ENCODE measurements around the gene ZNF532.
"Not testable (repeated sequence)": the region's sequence is repeated elsewhere in the genome, so short reads cannot be mapped to it uniquely, and the experiment has no call there.

Gene ZNF532

DNA sequence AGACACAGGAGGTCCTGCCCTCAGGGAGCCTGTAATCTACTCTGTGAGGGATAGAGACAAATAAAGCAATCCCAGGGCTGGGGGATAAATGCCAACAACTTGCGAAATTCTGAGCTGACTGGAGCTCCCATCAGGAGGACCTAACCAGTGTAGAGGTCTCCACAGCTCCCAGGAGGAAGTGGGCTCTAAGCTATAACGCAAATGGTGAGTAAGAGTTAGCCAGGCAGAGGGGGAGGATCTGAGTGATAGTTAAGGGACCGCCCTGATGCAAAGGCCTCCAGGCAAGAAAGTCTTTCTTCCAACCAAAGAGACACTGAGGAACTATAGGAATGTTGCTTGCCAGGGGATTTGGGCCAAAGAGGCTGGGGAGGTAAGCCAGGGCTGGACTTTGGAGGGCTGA is 16.0 kb upstream of the ZNF532 start:
- DNase-seq = no peak

DNA sequence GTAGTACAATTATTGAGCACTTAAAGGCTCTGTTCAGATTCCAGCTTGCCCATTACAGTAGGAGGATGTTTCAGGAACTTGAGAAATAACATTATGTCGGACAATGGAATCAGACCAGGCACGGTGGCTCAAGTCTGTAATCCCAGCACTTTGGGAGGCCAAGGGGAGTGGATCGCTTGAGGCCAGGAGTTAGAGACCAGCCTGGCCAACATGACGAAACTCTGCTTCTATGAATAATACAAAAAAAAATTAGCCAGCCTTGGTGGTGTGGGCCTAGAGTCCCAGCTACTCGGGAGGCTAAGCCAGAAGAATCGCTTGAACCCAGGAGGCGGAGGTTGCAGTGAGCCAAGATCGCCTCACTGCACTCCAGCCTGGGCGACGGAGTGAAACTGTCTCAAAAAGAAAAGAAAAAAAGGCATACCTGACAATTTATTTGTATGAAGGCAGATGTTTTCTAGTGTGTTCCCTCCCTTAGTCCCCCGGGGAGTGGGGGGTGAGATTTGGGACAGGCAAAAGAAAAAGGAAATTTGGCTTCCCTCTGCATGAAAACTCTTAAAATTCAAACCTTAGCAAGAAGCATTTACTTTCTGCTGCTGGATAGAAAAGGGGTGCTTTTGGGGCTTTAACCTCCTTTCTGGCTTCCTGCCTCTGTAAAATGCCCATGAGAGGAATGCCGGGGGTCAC is 13.7 kb upstream of the ZNF532 start:
- DNase-seq = no peak

DNA sequence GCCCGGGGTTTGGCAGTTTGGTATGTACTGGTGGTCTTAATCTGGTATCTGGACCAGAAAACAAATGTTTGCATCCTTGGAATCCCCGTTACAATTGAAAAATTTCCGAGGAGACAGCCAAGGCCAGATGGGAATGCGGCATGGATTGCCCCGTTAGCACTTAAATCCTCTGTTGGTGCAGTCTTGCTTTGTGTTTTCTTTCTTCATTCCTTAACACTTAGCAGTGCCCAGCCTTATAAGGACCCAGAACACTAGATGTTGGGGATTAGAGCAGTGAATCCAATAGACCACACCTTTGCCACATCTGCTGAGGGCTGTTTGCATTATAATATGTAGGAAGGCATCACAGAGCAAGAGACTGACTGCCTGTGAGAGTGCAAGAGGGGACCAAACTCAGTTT is 12.8 kb upstream of the ZNF532 start:
- DNase-seq = no peak

DNA sequence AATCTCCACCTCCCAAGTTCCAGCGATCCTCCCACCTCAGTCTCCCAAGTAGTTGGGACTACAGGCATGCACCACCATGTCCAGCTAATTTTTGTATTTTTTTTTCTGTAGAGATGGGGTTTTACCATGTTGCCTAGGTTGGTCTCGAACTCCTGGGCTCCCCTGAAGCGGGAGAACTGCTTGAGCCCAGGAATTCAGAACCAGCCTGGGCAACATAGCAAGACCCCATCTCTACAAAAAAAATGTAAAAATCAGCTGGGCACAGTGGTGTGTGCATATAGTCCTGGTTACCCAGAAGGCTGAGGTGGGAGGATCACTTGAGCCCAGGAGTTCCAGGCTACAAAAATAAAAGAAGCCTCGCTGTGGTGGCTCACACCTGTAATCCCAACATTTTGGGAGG is 12.0 kb upstream of the ZNF532 start:
- no peak for DNase-seq

DNA sequence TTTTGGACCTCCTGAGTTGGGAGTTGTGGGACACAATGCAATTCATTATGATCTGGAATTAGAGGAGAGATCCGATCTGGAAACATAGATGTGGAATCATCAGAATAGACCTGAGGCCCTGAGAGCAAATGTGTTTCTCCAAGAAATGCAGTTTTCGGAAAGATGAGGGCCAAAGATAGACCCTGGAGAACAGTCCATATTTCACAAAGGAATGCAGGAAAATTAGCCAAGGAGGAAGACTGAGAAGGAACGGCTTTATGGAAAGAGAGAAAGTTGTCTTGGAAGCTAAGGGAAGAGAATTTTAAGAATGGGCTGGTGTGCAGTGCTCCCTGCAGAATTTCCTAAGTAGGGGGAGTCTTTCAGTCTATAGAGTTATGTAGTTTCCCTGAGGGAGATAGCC is 11.1 kb upstream of the ZNF532 start:
- no peak for DNase-seq

DNA sequence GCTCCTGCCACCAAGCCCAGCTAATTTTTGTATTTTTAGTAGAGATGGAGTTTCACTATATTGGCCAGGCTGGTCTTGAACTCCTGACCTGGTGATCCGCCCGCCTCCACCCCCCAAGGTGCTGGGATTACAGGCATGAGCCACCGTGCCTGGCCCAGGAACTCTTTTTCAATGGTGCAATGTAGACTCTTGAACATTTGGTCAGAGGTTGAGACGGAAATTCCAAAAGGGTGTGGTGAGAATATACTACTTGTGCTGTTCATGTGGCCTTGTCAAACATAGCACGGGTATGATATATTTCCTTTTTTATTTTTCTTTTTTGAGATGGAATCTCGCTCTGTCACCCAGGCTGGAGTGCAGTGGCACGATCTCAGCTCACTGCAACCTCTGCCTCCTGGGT is 9.2 kb upstream of the ZNF532 start:
- DNase-seq = not testable (repeated sequence)

DNA sequence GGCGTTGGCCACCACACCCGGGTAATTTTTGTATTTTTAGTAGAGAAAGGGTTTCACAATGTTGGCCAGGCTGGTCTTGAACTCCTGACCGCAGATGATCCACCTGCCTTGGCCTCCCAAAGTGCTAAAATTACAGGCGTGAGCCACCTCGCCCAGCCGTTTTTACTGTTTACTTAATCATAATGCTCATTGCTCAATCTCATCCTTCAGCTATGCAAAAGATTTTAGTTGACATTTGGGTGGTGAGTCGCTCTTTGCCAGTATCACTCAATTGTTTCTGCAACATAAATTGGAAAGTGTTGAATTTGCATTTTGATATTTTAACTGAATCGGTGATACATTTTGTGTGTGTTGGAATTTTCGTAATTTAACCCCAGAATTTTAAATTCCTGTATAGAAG is 7.8 kb upstream of the ZNF532 start:
- DNase-seq = no peak

DNA sequence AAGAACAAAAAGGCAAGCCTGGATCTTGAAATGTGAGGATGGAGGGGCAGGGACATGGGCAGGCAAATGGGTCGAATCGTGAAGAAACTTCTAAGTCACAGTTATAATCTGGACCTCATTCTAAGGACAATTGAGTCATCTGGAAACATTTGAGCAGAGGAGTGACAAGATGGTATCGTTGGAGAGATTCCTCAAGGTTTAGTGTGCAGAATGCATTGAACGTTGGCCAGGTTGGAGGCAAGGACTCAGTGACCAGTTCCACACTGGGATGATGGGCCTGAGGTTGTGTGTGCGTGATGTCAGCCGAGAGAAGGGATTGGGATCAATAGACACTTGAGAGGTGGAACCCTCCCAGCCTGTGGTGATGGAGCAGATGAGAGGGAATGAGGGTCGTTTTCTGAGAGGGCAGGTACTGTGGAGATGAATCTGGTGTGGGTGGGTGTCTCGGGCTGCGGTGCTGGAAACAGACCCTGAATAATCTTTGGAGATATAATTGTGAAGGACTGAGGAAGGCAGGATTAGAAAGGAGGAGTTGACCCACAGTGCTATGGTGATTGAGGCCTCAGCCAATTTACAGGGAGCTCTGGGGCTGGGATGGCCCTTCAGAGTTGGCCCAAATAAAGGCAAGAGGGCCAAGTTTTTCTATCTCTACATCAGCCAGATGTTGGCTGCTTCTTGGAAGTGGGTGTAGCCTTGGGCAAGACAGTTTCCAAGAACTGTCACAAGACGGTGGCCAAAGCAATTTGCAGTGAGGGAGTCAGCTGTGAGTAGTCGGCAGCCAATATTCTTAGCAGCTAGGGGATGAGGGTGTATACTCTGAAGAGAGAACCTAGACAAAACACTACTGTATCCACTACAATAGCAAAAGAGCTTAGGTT is 5.8 kb upstream of the ZNF532 start:
- DNase-seq = no peak

DNA sequence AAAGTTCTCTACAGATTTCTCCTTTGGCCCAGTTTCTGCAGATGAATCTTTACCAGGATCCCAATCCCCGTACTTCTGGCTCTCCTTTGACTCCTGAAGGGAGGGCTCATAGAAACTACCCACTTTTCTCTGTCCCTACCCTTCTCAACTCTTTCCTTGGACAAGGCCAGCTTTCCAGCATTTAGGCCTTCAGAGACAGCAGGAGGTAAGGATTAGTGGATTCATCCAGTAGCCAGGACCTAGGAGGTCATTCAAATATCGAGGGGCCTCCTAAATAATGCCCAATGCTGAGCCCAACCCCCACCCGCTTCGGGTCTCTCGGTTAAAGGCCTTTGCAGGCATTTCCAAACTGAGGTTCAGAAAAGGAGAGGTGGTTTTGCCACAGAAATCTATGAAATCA is 4.8 kb upstream of the ZNF532 start:
- no peak for DNase-seq

DNA sequence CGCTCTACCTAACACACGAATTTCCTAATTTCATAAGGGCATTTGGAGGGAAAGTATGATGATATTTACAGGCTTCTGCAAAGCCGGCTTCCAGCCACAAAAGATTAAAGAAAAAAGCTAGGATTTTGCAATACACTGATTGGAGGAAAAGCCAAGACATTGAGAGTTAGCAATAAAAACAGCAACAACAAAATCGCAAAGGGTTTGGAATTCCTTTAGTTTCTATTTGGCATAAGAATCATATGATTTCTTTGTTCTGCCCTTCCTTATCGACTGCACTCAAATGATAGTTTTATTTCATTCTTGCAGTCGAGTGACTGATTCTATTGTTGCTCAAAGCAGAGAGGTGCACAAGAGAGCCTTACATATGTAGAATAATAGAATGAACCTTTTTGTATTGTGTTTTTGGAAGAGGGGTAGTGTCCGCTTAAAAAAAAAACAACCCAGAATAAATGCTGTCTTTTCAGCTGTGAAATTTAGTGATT is 3.9 kb upstream of the ZNF532 start:
- DNase-seq = no peak

DNA sequence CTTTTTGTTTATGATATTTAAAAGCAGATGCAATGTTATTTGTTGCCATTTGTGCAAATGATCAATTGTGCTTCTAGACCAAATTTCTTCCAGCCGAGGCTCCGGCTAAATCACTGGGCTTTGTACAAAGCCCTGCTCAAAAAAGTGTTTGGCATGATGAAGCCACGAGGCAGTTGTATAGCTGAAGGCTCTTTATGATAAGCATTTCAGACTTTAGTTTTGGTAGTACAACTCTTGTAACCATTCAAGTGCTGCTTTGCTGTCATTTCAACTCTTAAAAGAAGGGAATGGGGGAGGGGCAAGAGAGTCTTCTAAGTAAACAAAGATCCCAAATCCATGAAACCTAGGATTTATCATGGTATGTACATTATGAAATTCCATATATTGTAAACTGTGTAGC is 3.3 kb upstream of the ZNF532 start:
- peak; percentile 10 for DNase-seq

DNA sequence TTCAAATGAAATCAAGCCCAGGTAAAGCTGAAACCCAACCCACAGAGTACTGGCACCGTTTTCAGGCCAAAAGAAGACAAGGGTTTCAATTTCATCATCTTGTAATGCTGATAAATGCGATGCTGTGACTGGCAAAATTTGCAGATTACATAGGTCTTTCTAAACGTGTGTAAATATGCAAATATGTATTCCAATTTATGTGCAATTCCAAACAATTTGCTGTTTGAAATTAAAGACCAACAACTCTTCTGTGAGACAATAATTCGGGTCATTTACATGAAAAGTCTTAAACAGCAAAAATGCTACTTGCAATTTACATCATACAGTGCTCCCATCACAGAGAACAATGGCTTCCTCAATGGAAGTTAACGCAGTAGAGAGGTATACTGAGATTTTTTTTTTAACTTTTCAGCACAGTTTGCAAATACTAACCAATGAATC is 2.8 kb upstream of the ZNF532 start:
- no peak for DNase-seq

DNA sequence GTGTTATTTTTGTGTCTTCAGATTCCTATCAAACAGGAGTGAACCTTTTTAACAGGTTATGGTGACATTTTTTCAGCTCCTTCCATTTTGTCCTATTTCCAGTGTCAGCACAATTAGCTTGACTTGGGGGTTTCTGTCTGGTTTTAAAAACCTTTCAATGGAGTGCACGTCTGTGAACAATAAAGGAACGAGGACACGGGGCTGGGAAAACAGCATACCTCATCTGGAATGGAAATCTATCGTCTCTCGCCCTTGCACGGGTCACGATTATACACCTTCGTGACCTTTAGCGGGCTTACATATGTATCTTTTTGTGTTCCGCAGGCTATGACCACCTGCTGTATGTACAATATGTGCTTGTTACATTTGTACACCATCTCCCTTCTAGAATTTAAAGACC is 2.3 kb upstream of the ZNF532 start:
- no peak for DNase-seq

DNA sequence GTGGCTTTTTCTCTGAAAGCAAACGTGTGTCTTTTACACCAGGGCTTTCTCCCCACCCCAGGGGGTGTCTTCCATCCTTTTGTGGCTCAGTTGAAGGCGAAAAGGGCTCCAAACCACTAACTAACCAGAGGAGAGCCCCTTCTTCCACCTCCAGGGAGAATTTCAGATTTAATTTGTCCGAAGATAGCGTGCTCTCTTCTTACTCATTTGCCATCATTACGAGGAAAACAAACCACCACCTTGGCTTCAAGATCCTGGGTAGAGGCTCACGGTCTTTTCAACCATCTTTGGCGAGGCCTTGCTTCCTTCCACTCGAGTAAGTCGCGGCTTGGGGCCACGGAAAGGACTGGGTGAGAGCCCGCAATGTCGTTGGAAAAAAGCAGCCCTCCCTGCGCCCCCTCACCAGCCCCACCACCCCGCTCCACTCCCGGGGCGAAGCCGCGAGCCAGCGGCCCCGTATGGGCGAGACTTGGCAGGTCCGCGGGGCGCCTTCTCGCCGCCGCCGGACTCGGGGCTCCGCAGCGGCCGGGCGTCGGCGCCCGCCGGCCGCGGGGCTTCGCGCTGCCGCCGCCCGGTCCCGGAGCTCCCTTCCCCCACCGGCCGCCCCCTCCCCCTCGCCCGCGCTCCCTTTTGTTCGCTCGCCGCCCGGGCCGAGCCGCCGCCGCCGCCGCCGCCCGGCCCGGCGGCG is 1.7 kb upstream of the ZNF532 start:
- DNase-seq = peak; percentile 20

DNA sequence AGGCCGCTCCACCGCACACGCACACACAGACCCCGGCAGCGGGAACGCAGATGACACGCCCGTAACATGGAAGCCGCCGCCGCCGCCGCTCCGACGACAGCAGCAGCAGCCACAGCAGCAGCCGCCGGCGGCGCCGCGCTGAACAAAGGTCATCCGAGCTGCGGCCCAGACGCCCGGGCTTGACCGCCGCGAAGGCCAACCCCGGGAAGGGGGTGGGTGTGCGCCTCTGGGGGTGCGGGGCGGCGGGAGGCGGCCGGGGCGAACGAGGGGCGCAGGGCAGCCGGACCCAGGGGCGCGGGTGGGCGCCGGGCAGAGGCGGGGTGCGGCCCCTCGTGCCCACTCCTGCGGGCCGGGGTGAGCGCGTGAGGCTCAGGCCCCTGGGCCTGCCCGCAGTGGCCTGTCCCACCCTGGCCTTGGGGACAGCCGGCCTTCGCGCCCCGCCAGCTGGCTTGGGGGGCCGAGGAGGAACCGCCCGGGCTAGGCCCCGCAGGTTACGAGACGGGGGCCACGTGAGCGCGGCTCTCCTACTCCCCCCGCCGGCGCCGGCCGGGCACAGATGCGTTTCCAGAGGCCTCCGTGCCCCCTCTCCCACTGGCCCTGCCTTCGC is 1.0 kb upstream of the ZNF532 start:
- DNase-seq = no peak

DNA sequence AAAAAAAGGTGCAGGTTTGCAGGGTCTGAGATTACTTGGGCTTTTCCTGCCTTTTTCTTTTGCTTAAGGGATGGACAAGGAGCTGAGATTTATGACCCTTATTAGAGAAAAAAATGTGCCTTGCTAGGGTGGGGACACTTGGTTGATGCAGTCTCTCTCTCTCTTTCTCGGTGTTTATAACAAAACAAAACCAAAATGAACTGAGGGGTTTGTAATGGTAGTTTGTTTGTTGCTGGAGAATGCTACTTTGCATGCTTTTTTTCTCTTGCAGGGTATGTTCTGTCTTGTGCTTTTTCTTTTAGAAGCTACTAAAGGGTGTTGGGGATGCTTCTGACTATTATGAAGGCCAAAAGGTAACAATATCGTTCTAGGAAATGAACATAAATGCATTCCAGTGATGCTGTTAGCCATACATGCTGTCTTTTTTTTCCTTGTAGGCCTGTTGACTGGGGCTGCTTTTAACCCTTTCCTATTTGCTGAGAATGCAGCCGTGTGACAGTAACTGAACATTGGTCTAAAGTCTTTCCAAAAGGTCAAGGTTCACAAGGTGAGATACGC is 435 bp downstream of the ZNF532 start:
- no peak for DNase-seq

DNA sequence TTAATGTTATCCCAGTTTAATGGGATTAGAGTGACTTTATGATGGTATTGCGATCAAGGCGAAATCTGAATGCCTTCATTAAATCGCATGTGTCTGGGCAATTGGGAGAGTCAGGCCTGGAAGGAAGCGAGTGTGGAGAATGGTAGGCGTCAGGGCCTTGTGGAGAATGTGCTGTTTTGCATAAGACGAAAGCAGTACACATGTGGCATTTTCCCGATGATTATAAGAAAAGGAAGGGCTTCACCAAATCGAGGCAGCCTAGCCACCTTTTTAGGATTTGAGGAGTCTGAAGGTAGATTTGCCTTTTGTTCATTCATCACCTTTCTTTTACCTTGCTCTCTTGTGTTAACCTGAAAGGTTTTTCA is 1.0 kb downstream of the ZNF532 start:
- DNase-seq = no peak

DNA sequence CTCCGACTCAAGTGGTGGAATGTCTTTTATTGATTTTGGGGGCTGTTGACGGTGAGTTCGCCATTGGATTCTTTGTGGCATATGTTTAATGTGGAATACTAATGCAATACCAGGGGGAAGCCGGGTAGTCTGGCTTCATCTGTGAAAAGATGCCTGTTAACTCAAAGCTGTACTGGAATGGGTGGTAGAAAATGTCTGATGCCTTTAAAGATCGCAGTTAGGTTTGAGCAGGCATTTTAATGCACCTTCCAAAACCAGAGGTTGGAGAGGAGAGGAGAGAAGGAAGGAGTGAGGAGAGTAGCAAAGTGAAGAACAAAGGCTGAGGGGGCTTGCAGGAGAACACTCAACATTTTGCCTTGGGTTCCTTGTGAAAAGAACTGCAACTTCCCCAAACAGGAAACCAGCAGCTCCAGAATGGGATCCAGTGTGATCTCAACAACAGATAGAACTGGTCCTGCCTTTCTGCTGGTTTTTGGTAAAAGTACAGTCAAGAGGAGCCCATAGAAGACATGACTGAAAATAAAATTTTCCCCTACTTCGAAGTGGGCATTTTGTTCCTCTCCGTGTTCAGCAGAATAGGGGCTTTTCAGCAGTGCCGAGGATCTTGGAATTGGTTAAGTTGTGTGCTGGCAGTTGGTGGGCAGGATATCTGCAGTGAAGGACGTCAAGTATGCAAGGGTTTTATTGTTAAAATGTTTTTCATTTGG is 1.5 kb downstream of the ZNF532 start:
- DNase-seq = no peak

DNA sequence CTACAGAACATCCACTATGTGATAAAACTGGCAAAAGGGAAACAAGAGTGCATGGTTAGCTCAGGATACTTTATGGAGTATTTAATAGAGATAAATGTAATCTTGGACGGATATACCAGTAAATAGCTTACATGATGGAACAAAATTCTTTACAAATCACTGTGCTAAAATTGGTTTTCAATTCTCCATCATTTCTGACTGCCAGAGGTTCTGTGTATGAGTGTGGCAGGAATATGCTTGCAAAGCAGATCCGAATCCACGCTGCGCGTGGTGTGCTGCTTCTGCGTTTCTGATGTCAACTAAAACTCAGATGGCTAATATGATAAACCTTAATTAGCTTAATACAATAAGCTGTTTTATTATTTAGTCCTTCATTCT is 2.1 kb downstream of the ZNF532 start:
- no peak for DNase-seq

DNA sequence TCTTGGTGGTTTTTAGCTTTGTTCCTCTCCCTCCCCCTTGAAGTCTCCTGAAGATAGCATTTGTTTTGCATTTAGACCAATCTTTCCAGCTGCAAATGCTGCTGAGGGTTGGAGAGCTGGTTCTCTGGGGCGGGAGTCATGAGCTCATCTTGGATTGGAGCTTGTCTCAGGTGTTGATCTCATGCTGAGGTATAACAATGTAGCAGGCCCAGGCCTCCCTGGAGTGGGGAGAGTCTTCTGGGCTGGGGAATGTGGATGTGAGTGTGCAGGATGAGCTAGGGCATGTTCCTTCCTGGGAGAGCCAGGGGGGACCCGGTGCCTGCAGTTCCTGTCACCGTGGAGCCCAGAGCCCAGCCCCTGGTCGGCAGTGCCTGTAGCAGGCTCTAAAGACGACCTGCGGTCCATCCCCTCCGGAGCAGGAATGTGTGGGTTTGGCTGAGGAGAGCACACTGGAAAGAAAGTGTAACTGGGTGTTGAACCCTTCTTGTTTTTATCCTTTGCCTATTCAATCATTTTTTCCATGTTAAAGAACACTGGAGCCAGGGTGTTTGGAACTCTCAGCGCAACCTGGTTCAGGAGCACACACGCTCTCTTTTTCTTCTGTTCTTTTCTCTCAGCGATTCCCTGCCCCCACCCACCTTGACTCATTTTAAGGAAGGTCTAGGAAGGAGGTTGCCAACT is 2.7 kb downstream of the ZNF532 start:
- DNase-seq = no peak

DNA sequence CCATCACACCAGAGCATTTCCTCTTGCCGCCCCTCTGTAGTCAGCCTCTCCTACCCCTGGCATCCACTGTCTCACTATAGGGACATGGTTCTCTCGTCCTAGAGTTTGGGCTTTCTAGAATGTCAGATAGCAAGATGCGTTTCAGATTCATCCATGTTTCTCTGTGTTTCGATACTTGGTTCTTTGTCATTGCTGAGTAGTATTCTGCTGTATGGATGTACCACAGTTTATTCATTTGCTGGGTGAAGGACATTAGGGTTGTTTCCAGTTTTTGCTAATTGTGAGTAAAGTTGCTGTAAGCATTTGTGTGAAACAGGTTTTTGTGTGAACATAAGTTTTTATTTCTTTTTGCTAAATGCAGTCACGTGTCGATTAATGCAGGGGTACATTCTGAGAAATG is 3.8 kb downstream of the ZNF532 start:
- no peak for DNase-seq

DNA sequence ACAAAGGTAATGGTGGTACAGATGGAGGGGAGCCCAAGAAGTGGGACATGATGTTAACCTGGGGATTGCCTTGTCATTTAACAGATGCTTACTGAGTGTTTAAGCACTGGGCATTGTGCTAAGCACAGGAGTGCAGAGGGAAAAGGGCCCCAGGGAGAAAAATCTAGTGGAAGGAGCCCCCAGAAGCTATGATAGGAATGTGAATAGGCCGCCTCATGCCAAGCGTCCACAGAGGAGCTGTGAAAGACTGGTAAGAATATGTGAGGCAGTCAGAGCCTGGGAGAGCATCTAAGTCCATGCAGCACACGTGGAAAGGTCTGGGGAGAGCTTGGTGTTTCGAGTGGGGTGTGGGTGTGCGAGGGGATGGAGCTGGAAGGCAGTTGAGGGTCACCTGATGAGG is 5.5 kb downstream of the ZNF532 start:
- DNase-seq = no peak

Data from NCI-H1105 (cell line).